ENCODE data around the gene REXO1. TPM values are rescaled to one million over a fixed set of nuclear protein-coding genes. Genes with fewer than 3 reads are reported as not detected.

The REXO1 gene
- total RNA-seq, 2 donors from 2014 or later: 29.8 to 59.1 TPM

- no peak for DNase-seq (ENCODE audit: low spot score)
- intact Hi-C loops (cut with DNase I): no loop called here
- no peak for TF ChIP-seq POLR2AphosphoS5 (IDR thresholded peaks at IDR 0.05)
- TF ChIP-seq POLR2A (IDR thresholded peaks at IDR 0.05): no peak
- no peak for TF ChIP-seq CTCF (IDR thresholded peaks at IDR 0.05)
- Histone ChIP-seq H3K4me3 (no peak overlapping the region), H3K27me3 (replicated peaks; ENCODE audit: insufficient read depth) (no peaks in the 10 kb centered on the region), H3K27ac (no peak overlapping the region), H3K36me3 (no peaks in the 10 kb centered on the region), H3K4me1 (replicated peaks) (peaks cover 6% of the 10 kb centered on the region), H3K9me3 (no peaks in the 10 kb centered on the region)
- 63% methylated on average over 27 of the region's 28 CpGs for WGBS
Measured at GRCh38 chr19:1807030-1807694, 41.1 kb downstream of the REXO1 start.

- no peak overlapping the region for H3K27ac ChIP-seq
- DNase-seq (ENCODE audit: low spot score): no peak
- H3K4me1 ChIP-seq (replicated peaks): no peaks in the 10 kb centered on the region
- H3K9me3 ChIP-seq: no peaks in the 10 kb centered on the region
- TF ChIP-seq CTCF (IDR thresholded peaks at IDR 0.05): no peak
- no peak for TF ChIP-seq POLR2A (IDR thresholded peaks at IDR 0.05)
- no peak for TF ChIP-seq POLR2AphosphoS5 (IDR thresholded peaks at IDR 0.05)
- no peak overlapping the region for H3K4me3 ChIP-seq
- intact Hi-C loops (cut with DNase I): no loop called here
- H3K27me3 ChIP-seq (replicated peaks; ENCODE audit: insufficient read depth): no peaks in the 10 kb centered on the region
- H3K36me3 ChIP-seq: no peaks in the 10 kb centered on the region
- WGBS: 85% methylated on average over 45 of the region's 45 CpGs
Measured at GRCh38 chr19:1806184-1807029, 41.9 kb downstream of the REXO1 start.

- 91% methylated on average over 23 of the region's 24 CpGs for WGBS
Measured at GRCh38 chr19:1805401-1806183, 42.7 kb downstream of the REXO1 start.

GRCh38 chr19:1804858-1805257 lies 43.4 kb downstream of the REXO1 start:
- Histone ChIP-seq H3K4me3 (no peak overlapping the region), H3K27me3 (replicated peaks; ENCODE audit: insufficient read depth) (no peaks in the 10 kb centered on the region), H3K27ac (no peak overlapping the region), H3K9me3 (no peaks in the 10 kb centered on the region), H3K4me1 (replicated peaks) (no peaks in the 10 kb centered on the region), H3K36me3 (no peaks in the 10 kb centered on the region)
- TF ChIP-seq POLR2AphosphoS5 (IDR thresholded peaks at IDR 0.05) (no peak), POLR2A (IDR thresholded peaks at IDR 0.05) (no peak), CTCF (IDR thresholded peaks at IDR 0.05) (no peak)
- WGBS: 85% methylated on average over 6 of the region's 6 CpGs
- intact Hi-C loops (cut with DNase I): no loop called here
- no peak for DNase-seq (ENCODE audit: low spot score)

More at GRCh38 chr19:1805401-1806183, 42.7 kb downstream of the REXO1 start:
- TF ChIP-seq CTCF (IDR thresholded peaks at IDR 0.05) (no peak), POLR2AphosphoS5 (IDR thresholded peaks at IDR 0.05) (no peak), POLR2A (IDR thresholded peaks at IDR 0.05) (no peak)
- no peak overlapping the region for H3K27ac ChIP-seq
- DNase-seq (ENCODE audit: low spot score): no peak
- intact Hi-C loops (cut with DNase I): no loop called here
- no peaks in the 10 kb centered on the region for H3K36me3 ChIP-seq
- H3K9me3 ChIP-seq: no peaks in the 10 kb centered on the region
- H3K4me1 ChIP-seq (replicated peaks): no peaks in the 10 kb centered on the region
- no peak overlapping the region for H3K4me3 ChIP-seq
- H3K27me3 ChIP-seq (replicated peaks; ENCODE audit: insufficient read depth): no peaks in the 10 kb centered on the region
